Sigmoid colon (tissue), 4 donors: ENCODE data around the gene TRPM3.

Experiments used
- CTCF ChIP-seq, 4 experiments: fragments of 450-650 bp in 3 of 4; fragments of 200-600 bp in 1 of 4; IDR thresholded peaks; one replicate each; pipeline ENCODE4 v1.5.1; 2016 to 2019; ENCODE audit warnings: antibody characterized with exemption in 4 of 4, mild to moderate bottlenecking in 3 of 4, moderate library complexity in 2 of 4
- POLR2AphosphoS5 ChIP-seq, 4 donors: sonication (generic); formaldehyde crosslinking; IDR thresholded peaks; one replicate each; pipeline ENCODE4 v1.6.1; 2017; ENCODE audit warnings: antibody characterized with exemption in 4 of 4

- TF ChIP-seq CTCF (IDR thresholded peaks at IDR 0.05) (no peak), POLR2AphosphoS5 (IDR thresholded peaks at IDR 0.05) (no peak)
Observed at GRCh38 chr9:70563010-70563409, 558.4 kb downstream of the TRPM3 start.
